ENCODE results near the gene ADCY3. TPM values are rescaled to one million over a fixed set of nuclear protein-coding genes. Genes with fewer than 3 reads are reported as not detected.

ADCY3 gene
- total RNA-seq, 1 experiment from 2014 or later: 39.5 TPM

DNA sequence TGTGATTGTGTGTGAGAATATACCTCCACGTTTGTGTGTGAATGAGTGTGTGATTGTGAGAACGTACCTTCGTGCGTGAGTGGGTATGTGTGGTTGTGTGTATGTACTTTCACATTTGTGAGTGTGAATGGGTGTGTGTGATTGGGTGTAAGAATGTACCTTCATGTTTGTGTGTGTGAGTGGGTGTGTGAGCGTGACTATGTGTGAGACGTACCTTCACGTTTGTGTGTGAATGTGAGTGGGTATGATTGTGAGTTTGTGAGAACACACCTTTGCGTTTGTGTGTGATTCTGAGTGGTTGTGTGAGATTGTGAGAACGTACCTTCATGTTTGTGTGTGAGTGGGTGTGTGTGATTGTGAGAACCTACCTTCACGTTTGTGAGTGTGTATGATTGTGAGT, 5.8 kb upstream of the ADCY3 start:
- no peaks in the 10 kb centered on the region for H3K23me2 ChIP-seq (ENCODE audit: insufficient read length, low read depth, low read length, poor library complexity, severe bottlenecking)

More for the DNA sequence above, 5.8 kb upstream of the ADCY3 start:
- H4K20me1 ChIP-seq (ENCODE audit: control insufficient read depth, insufficient read depth, insufficient read length): no peaks in the 10 kb centered on the region
- no peak overlapping the region for H2AFZ ChIP-seq (ENCODE audit: low read length)
- H3K27me3 ChIP-seq (ENCODE audit: insufficient read depth, low read length): no peaks in the 10 kb centered on the region
- H3K56ac ChIP-seq (ENCODE audit: insufficient read length, low read depth, low read length): no peak overlapping the region
- H3K4me2 ChIP-seq (ENCODE audit: insufficient read depth, insufficient read length, low read length): no peak overlapping the region
- H3K9ac ChIP-seq (ENCODE audit: extremely low read depth, insufficient read length, low read length): no peak overlapping the region
- H3K9me3 ChIP-seq (ENCODE audit: control insufficient read depth, low read depth, low read length): no peaks in the 10 kb centered on the region
- Mint-ChIP-seq H3K27ac (no peak overlapping the region), H3K9me3 (no peaks in the 10 kb centered on the region), H3K4me1 (peaks cover 23 to 27% of the 10 kb centered on the region in 2 experiments), H3K27me3 (ENCODE audit: low read depth) (peaks cover 3% of the 10 kb centered on the region; the same call in 1 of the 2 replicates), H3K4me3 (no peak overlapping the region), H3K36me3 (ENCODE audit: insufficient read depth in 1 of 3, low read depth in 3 of 3) (no peaks in the 10 kb centered on the region)
- DNase-seq: no peak
- no peak overlapping the region for H3K23ac ChIP-seq (ENCODE audit: insufficient read length, low read depth, low read length)
- no peaks in the 10 kb centered on the region for H3K79me1 ChIP-seq (ENCODE audit: insufficient read depth, low read depth, low read length, poor library complexity, severe bottlenecking)
- H4K5ac ChIP-seq (ENCODE audit: insufficient read length, low read depth, low read length): no peak overlapping the region
- no peak overlapping the region for H2BK20ac ChIP-seq (ENCODE audit: low read depth, low read length, poor library complexity, severe bottlenecking)
- H2BK5ac ChIP-seq (ENCODE audit: insufficient read length, low read length): no peak overlapping the region
- H2BK120ac ChIP-seq (ENCODE audit: low read depth, low read length, poor library complexity, severe bottlenecking): no peak overlapping the region
- no peak overlapping the region for H2BK15ac ChIP-seq (ENCODE audit: low read depth, low read length)
- no peak overlapping the region for H3K27ac ChIP-seq (ENCODE audit: insufficient read length, low read depth, low read length)
- no peak overlapping the region for H3K18ac ChIP-seq (ENCODE audit: insufficient read length, low read depth, low read length)
- 100% methylated on average over 9 of the region's 10 CpGs for WGBS (ENCODE audit: extremely low coverage, insufficient read length, low lambda C conversion rate)
- H2AK5ac ChIP-seq (ENCODE audit: insufficient read length, low read length): no peak overlapping the region
- no peaks in the 10 kb centered on the region; the same call in 1 of the 2 replicates for H3K4me1 ChIP-seq (ENCODE audit: insufficient read depth, low read length)
- H3T11ph ChIP-seq (ENCODE audit: low read length): no peak overlapping the region
- H4K91ac ChIP-seq (ENCODE audit: insufficient read length, low read depth, low read length): no peak overlapping the region
- H3K4ac ChIP-seq (ENCODE audit: low read depth, low read length): no peak overlapping the region
- no peak overlapping the region for H4K8ac ChIP-seq (replicated peaks; ENCODE audit: insufficient read length, low read depth, low read length)
- TF ChIP-seq CTCF (conservative IDR thresholded peaks at IDR 0.05): no peak
- H2BK12ac ChIP-seq (ENCODE audit: insufficient read length, low read depth, low read length): no peak overlapping the region
- H3K79me2 ChIP-seq (ENCODE audit: insufficient read depth, low read length): no peaks in the 10 kb centered on the region
- no peak overlapping the region for H3K14ac ChIP-seq (ENCODE audit: insufficient read depth, low read length)

All from H9 (cell line).